ENCODE results near the gene GREB1L.

DNA sequence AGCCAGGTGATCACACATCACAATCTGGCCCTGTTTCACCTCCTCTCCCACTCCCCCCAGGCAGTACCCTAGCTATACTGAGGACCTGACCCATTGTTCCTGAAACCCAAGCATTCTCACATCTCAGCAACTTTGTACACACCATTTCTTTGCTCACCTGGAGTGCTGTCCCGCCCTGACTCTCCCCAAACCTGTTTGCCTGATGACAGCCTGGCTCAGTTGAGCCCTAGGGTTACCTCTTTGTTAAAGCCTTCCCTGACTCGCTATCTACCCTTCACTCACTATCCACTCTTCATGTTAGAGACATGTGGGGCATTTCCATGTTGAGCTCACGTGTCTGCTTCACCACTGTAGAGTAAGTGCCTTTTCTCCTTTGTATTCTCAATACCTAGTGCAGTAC lies 49.1 kb downstream of the GREB1L start:
- no peak for TF ChIP-seq CTCF (conservative IDR thresholded peaks at IDR 0.05; ENCODE audit: low read length)
- no peak for TF ChIP-seq EZH2phosphoT487 (IDR thresholded peaks at IDR 0.05; ENCODE audit: borderline replicate concordance, low read depth, low read length)
